B cell (primary cell): Measurements from ENCODE around the gene ENO1. TPM values are rescaled to one million over a fixed set of nuclear protein-coding genes. Genes with fewer than 3 reads are reported as not detected.

Source experiments
- ATAC-seq: fragments of 200-7000 bp; cut with Tn5 transposase; one replicate; pipeline ENCODE4 v1.10.0; 2021; ENCODE audit warnings: low read depth, mild to moderate bottlenecking, moderate number of reproducible peaks, moderate library complexity
- CTCF ChIA-PET: fragments of 350-600 bp; sonication (Branson Sonifier 250); formaldehyde crosslinking; loops from one replicate; lab custom pipeline; 2021; ENCODE audit warnings: antibody characterized with exemption, inconsistent platforms; lab: Charles Lee
- POLR2A ChIA-PET: fragments of 350-600 bp; sonication (Branson Sonifier 250); formaldehyde crosslinking; loops from one replicate; lab custom pipeline; 2021; ENCODE audit warnings: antibody characterized with exemption; lab: Charles Lee
- DNase-seq: peaks from one replicate; pipeline ENCODE4 v3.0.0; 2013
- H2AFZ ChIP-seq: 2 replicates; pipeline ENCODE4 v1.6.1; 2012; ENCODE audit warnings: mild to moderate bottlenecking, low read depth, low read length; ENCODE audit not compliant: insufficient read depth, poor library complexity, severe bottlenecking
- H3K27ac ChIP-seq, 2 donors: 1 replicate in 1 of 2; 2 replicates in 1 of 2; pipeline ENCODE4 v1.5.1; 2012 to 2013; ENCODE audit warnings: low read length in 2 of 2, mild to moderate bottlenecking in 2 of 2, moderate library complexity in 1 of 2
- H3K27me3 ChIP-seq, 4 experiments: fragments of 200-600 bp in 1 of 4; sonication (generic) in 1 of 4; replicated peaks in 1 of 4; 1 replicate in 2 of 4; 2 replicates in 2 of 4; pipeline versions ENCODE4 v1.6.1 to v1.7.0; 2013 to 2016; ENCODE audit warnings: low read length in 3 of 4, mild to moderate bottlenecking in 2 of 4, mixed read lengths in 1 of 4, moderate library complexity in 1 of 4; ENCODE audit not compliant: insufficient read depth in 4 of 4, control insufficient read depth in 3 of 4; ENCODE audit errors: control extremely low read depth in 1 of 4
- H3K36me3 ChIP-seq, 2 experiments: replicated peaks in 1 of 2; 1 replicate in 1 of 2; 2 replicates in 1 of 2; pipeline versions ENCODE4 v1.6.1 to v1.7.1; 2013; ENCODE audit warnings: low read length in 1 of 2; ENCODE audit not compliant: insufficient read depth in 2 of 2, control insufficient read depth in 1 of 2; ENCODE audit errors: control extremely low read depth in 1 of 2, extremely low read depth in 1 of 2
- H3K4me1 ChIP-seq, 2 donors: fragments of 200-600 bp in 1 of 2; sonication (generic) in 1 of 2; 1 replicate in 1 of 2; 2 replicates in 1 of 2; pipeline versions ENCODE4 v1.5.1 to v1.6.1; 2013 to 2017; ENCODE audit warnings: low read length in 2 of 2; ENCODE audit not compliant: control insufficient read depth in 2 of 2, insufficient read depth in 2 of 2
- H3K4me2 ChIP-seq: replicated peaks from 2 replicates; pipeline ENCODE3; 2012; ENCODE audit warnings: mild to moderate bottlenecking, low read depth, low read length; ENCODE audit not compliant: poor library complexity, severe bottlenecking
- H3K4me3 ChIP-seq, 5 experiments: fragments of 200-600 bp in 1 of 5; sonication (generic) in 1 of 5; 1 replicate in 3 of 5; 2 replicates in 2 of 5; pipeline versions ENCODE4 v1.5.1 to v1.7.0; 2011 to 2016; ENCODE audit warnings: low read length in 4 of 5, mild to moderate bottlenecking in 4 of 5, low read depth in 2 of 5, control low read depth in 1 of 5, moderate library complexity in 1 of 5; ENCODE audit not compliant: insufficient read depth in 1 of 5; ENCODE audit errors: control extremely low read depth in 1 of 5, extremely low read depth in 1 of 5
- H3K79me2 ChIP-seq: fragments of 200-600 bp; sonication (generic); one replicate; pipeline ENCODE4 v1.6.0; 2016; ENCODE audit warnings: low read length; ENCODE audit not compliant: control insufficient read depth, insufficient read depth
- H3K9ac ChIP-seq: fragments of 200-600 bp; sonication (generic); 2 replicates; pipeline ENCODE4 v1.6.1; 2017; ENCODE audit warnings: mild to moderate bottlenecking, low read length, moderate library complexity
- H3K9me3 ChIP-seq, 3 donors: one replicate each; pipeline versions ENCODE4 v1.6.1 to v1.7.1; 2013; ENCODE audit warnings: low read length in 2 of 3; ENCODE audit not compliant: control insufficient read depth in 2 of 3, insufficient read depth in 1 of 3; ENCODE audit errors: control extremely low read depth in 1 of 3
- H4K20me1 ChIP-seq: 2 replicates; pipeline ENCODE4 v1.6.0; 2012; ENCODE audit warnings: mild to moderate bottlenecking, low read length; ENCODE audit not compliant: insufficient read depth, control insufficient read depth, poor library complexity, severe bottlenecking
- H3K27ac Mint-ChIP-seq: one replicate; pipeline ENCODE4 v1.8.0; 2021; ENCODE audit warnings: mixed read lengths
- H3K27me3 Mint-ChIP-seq: one replicate; pipeline ENCODE4 v1.8.0; 2021; ENCODE audit warnings: mixed read lengths
- H3K4me1 Mint-ChIP-seq: one replicate; pipeline ENCODE4 v1.8.0; 2021; ENCODE audit warnings: mixed read lengths
- H3K4me3 Mint-ChIP-seq: one replicate; pipeline ENCODE4 v1.8.0; 2021; ENCODE audit warnings: mixed read lengths
- H3K9me3 Mint-ChIP-seq: one replicate; pipeline ENCODE4 v1.8.0; 2022; ENCODE audit warnings: mixed read lengths; ENCODE audit not compliant: insufficient read depth
- EZH2 ChIP-seq: IDR thresholded peaks from 2 replicates; pipeline ENCODE4 v1.6.1; 2012; ENCODE audit warnings: borderline replicate concordance, low read depth, mild to moderate bottlenecking, moderate library complexity, low read length; ENCODE audit not compliant: insufficient read depth, poor library complexity, severe bottlenecking
- WGBS: methylation state at CpG from one replicate; pipeline ENCODE4 v1.1.5; 2013; ENCODE audit warnings: missing lambda C conversion rate; ENCODE audit not compliant: insufficient coverage; 5-methylcytosine and 5-hydroxymethylcytosine counted together
- intact Hi-C: fragments of 100-400 bp; cut with micrococcal nuclease; formaldehyde crosslinking; loops from one replicate; pipeline ENCODE4 v1.10.0; 2022
- polyA plus RNA-seq: library from polyadenylated mRNA; depleted of rRNA; stranded (reverse); fragments of >200 nt; gene quantifications from 2 replicates; pipeline ENCODE4 v1.2.3, GENCODE V29; 2012
- total RNA-seq, 2 donors: library from RNA; stranded (reverse); fragments of 120-200 nt in 1 of 2; gene quantifications; 1 replicate in 1 of 2; 2 replicates in 1 of 2; pipeline versions ENCODE4 v1.2.3 to v1.2.4, GENCODE V29; 2013 to 2022
- TF ChIP-seq, protein P1 (sequence below): fragments of 200-600 bp; IDR thresholded peaks from one replicate; pipeline ENCODE4 v1.8.0; 2022; ENCODE audit warnings: antibody characterized with exemption, mild to moderate bottlenecking

Gene ENO1
- total and polyA plus RNA-seq, 2 donors (not counting 1 experiment from before 2014, with no cell fraction given): 193 to 237 TPM

DNA sequence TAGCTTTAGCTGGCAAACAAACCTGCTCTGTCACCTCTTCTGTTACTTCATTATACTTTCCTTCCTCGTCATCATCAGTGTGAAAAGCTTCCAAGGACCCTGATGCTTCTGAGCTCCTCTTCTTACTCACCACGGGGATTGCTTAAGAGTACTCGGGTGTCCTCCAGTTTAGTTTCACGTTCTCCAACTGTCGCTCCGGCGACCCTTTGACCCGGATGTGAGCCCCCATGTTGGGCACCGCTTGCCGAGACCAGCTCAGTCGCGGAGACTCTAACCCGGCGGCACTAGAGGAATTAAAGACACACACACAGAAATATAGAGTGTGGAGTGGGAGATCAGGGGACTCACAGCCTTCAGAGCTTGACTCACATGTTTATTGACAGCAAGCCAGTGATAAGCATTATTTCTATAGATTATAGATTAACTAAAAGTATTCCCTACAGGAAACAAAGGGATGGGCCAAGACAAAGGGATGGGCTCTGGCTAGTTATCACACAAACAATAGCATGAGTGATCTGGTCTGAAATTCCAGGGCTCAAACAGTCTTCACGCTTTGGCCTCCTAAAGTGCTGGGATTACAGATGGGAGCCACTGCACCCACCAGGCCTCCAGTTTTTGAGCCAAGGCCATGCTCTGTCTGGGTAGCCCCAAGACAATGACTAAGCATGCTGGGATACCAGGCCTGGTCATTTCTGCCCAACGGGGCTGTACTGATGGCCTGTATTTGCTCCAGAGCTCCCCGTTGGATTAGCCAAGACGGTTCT is 30.1 kb upstream of the ENO1 start:
- H3K9me3 ChIP-seq: peaks cover 0 to 4% (median 0%) of the 10 kb centered on the region in 3 donors
- no peaks in the 10 kb centered on the region for H3K79me2 ChIP-seq
- H3K4me3 ChIP-seq: no peak overlapping the region
- POLR2A ChIA-PET: interaction anchor here (0.8 kb wide), 1 partner anchor 1251 kb away, joined by 3 read pairs; no protein-coding TSS in a partner anchor
- H4K20me1 ChIP-seq: no peaks in the 10 kb centered on the region
- intact Hi-C loops: no loop called here
- Mint-ChIP-seq H3K27me3 (peaks cover 9% of the 10 kb centered on the region), H3K4me3 (no peak overlapping the region), H3K9me3 (no peaks in the 10 kb centered on the region), H3K27ac (no peak overlapping the region), H3K4me1 (no peaks in the 10 kb centered on the region)
- no peak for ATAC-seq
- no peaks in the 10 kb centered on the region for H3K36me3 ChIP-seq
- WGBS: 87% methylated on average over 6 of the region's 18 CpGs
- no peak overlapping the region for H3K27ac ChIP-seq
- H3K4me2 ChIP-seq: no peak overlapping the region
- H2AFZ ChIP-seq: no peak overlapping the region
- TF ChIP-seq EZH2: no peak
- TF ChIP-seq, protein P1, sequence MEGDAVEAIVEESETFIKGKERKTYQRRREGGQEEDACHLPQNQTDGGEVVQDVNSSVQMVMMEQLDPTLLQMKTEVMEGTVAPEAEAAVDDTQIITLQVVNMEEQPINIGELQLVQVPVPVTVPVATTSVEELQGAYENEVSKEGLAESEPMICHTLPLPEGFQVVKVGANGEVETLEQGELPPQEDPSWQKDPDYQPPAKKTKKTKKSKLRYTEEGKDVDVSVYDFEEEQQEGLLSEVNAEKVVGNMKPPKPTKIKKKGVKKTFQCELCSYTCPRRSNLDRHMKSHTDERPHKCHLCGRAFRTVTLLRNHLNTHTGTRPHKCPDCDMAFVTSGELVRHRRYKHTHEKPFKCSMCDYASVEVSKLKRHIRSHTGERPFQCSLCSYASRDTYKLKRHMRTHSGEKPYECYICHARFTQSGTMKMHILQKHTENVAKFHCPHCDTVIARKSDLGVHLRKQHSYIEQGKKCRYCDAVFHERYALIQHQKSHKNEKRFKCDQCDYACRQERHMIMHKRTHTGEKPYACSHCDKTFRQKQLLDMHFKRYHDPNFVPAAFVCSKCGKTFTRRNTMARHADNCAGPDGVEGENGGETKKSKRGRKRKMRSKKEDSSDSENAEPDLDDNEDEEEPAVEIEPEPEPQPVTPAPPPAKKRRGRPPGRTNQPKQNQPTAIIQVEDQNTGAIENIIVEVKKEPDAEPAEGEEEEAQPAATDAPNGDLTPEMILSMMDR: no peak
- DNase-seq: no peak
- H3K9ac ChIP-seq: no peak overlapping the region
- CTCF ChIA-PET: no interaction called here
- no peaks in the 10 kb centered on the region for H3K4me1 ChIP-seq
- peaks cover 0 to 5% (median 0%) of the 10 kb centered on the region in 4 experiments for H3K27me3 ChIP-seq

DNA sequence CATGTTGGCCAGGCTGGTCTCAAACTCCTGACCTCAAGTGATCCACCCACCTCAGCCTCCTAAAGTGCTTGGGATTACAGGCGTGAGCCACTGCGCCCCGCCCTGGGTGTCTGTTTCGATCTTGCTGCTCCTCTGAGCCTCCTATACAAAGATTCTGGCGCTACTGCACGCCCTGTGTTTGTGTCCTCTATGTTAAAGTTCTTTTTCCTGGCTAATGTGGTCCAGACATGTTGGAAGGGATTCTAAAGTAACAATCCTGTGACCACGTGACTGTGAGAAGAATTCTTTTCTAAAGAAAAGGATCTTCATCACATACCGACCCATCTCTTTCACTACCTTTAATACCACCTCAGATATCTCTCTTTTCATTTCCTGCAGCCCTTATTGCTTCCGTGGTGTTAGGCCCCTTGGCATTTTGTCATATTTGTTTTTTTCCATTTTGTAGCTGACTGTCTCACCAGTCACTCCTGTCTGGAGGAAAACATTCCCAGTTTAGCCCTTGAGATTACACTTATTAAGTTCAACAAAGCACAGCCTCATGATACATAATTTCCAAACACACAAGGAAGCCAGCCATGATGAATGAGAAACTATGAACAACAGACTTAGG is 27.2 kb upstream of the ENO1 start:
- ATAC-seq: no peak
- POLR2A ChIA-PET: no interaction called here
- H2AFZ ChIP-seq: no peak overlapping the region

More for the DNA sequence above, 27.2 kb upstream of the ENO1 start:
- Histone ChIP-seq H3K27ac (no peak overlapping the region), H3K27me3 (no peaks in the 10 kb centered on the region), H4K20me1 (no peaks in the 10 kb centered on the region), H3K9ac (no peak overlapping the region), H3K36me3 (no peaks in the 10 kb centered on the region), H3K4me1 (no peaks in the 10 kb centered on the region), H3K9me3 (no peaks in the 10 kb centered on the region), H3K79me2 (no peaks in the 10 kb centered on the region), H3K4me3 (no peak overlapping the region), H3K4me2 (no peak overlapping the region)
- CTCF ChIA-PET: interaction anchor here (1.5 kb wide), 1 partner anchor 9 kb away, joined by 3 read pairs; no protein-coding TSS in a partner anchor
- intact Hi-C loops: no loop called here
- H3K27me3 Mint-ChIP-seq: peaks cover 7% of the 10 kb centered on the region
- no peak for DNase-seq
- no peak overlapping the region for H3K27ac Mint-ChIP-seq
- TF ChIP-seq, protein P1: no peak
- TF ChIP-seq EZH2: no peak
- H3K4me1 Mint-ChIP-seq: no peaks in the 10 kb centered on the region
- H3K9me3 Mint-ChIP-seq: no peaks in the 10 kb centered on the region
- no peak overlapping the region for H3K4me3 Mint-ChIP-seq
- WGBS: 100% methylated on average over 4 of the region's 9 CpGs
